ENCODE data around the gene MADD. TPM values are rescaled to one million over a fixed set of nuclear protein-coding genes. Genes with fewer than 3 reads are reported as not detected.

MADD gene
- total and polyA plus RNA-seq, 8 donors: 13.6 to 131 (median 42.6) TPM

GRCh38 chr11:47257517-47258316, 12.2 kb upstream of the MADD start, which contains the start of gene NR1H3:
Gene NR1H3, plus strand, starts transcription at chr11:47257996. Its CDS starts 1,221 bp downstream, at chr11:47259217.
- WGBS, 5 donors: 4 to 23% (median 11%) methylated on average over 9 to 15 of the region's 15 CpGs
- H3K27ac ChIP-seq: peak within 1 kb of the TSS; percentile 79 to 90 (median 86)
- intact Hi-C loops (cut with DNase I; ENCODE audit: low total_unique reads): no loop called here
- no peaks in the 10 kb centered on the region for H3K9me3 ChIP-seq
- no peaks in the 10 kb centered on the region for H3K27me3 ChIP-seq
- H3K36me3 ChIP-seq: peaks cover 0 to 21% (median 15%) of the 10 kb centered on the region in 4 donors
- H3K4me1 ChIP-seq: peaks cover 50 to 67% (median 62%) of the 10 kb centered on the region in 4 donors
- DNase-seq: peak; percentile 79 to 88
- peak within 1 kb of the TSS; percentile 34 to 49 (median 38) for H3K4me3 ChIP-seq
- TF ChIP-seq CTCF (IDR thresholded peaks at IDR 0.05) (peak in 5 of 7 experiments; percentile 22 to 58 (median 42)), POLR2A (IDR thresholded peaks at IDR 0.05) (no peak), EP300 (IDR thresholded peaks at IDR 0.05) (no peak), POLR2AphosphoS5 (IDR thresholded peaks at IDR 0.05) (peak in 2 of 3 donors; percentile 24 to 40)

GRCh38 chr11:47258317-47258902, 11.5 kb upstream of the MADD start:
- no peaks in the 10 kb centered on the region for H3K27me3 ChIP-seq
- 32 to 55% (median 39%) methylated on average over 11 of the region's 11 CpGs for WGBS, 5 donors
- peak overlapping the region; percentile 79 to 90 (median 86) for H3K27ac ChIP-seq
- intact Hi-C loops (cut with DNase I; ENCODE audit: low total_unique reads): no loop called here
- DNase-seq: no peak
- peaks cover 0 to 23% (median 16%) of the 10 kb centered on the region in 4 donors for H3K36me3 ChIP-seq
- peaks cover 50 to 65% (median 61%) of the 10 kb centered on the region in 4 donors for H3K4me1 ChIP-seq
- TF ChIP-seq POLR2AphosphoS5 (IDR thresholded peaks at IDR 0.05): no peak
- no peak for TF ChIP-seq EP300 (IDR thresholded peaks at IDR 0.05)
- TF ChIP-seq CTCF (IDR thresholded peaks at IDR 0.05): no peak
- no peaks in the 10 kb centered on the region for H3K9me3 ChIP-seq
- peak overlapping the region; percentile 34 to 49 (median 38) for H3K4me3 ChIP-seq

GRCh38 chr11:47259232-47259977, 10.5 kb upstream of the MADD start:
- no peak for TF ChIP-seq POLR2A (IDR thresholded peaks at IDR 0.05)
- peak in 2 of 3 donors; percentile 47 to 48 for TF ChIP-seq POLR2AphosphoS5 (IDR thresholded peaks at IDR 0.05)
- peak in 4 of 7 experiments; percentile 31 to 61 (median 58) for TF ChIP-seq CTCF (IDR thresholded peaks at IDR 0.05)
- peak overlapping the region in 2 of 4 donors; percentile 8 to 49 for H3K4me3 ChIP-seq
- peaks cover 0 to 23% (median 16%) of the 10 kb centered on the region in 4 donors for H3K36me3 ChIP-seq
- no peaks in the 10 kb centered on the region for H3K9me3 ChIP-seq
- 23 to 55% (median 26%) methylated on average over 7 to 10 of the region's 10 CpGs for WGBS, 5 donors
- intact Hi-C loops (cut with DNase I; ENCODE audit: low total_unique reads): no loop called here
- H3K4me1 ChIP-seq: peaks cover 43 to 63% (median 59%) of the 10 kb centered on the region in 4 donors
- H3K27me3 ChIP-seq: no peaks in the 10 kb centered on the region
- peak overlapping the region; percentile 78 to 90 (median 86) for H3K27ac ChIP-seq
- DNase-seq: peak; percentile 72 to 90

GRCh38 chr11:47260366-47260765, 9.6 kb upstream of the MADD start:
- no peaks in the 10 kb centered on the region for H3K27me3 ChIP-seq
- no peak for TF ChIP-seq EP300 (IDR thresholded peaks at IDR 0.05)
- no peak for TF ChIP-seq CTCF (IDR thresholded peaks at IDR 0.05)
- no peak for TF ChIP-seq POLR2AphosphoS5 (IDR thresholded peaks at IDR 0.05)
- no peak for TF ChIP-seq POLR2A (IDR thresholded peaks at IDR 0.05)
- no peak for DNase-seq
- no peak overlapping the region for H3K27ac ChIP-seq
- H3K36me3 ChIP-seq: peaks cover 0 to 23% (median 16%) of the 10 kb centered on the region in 4 donors
- no peaks in the 10 kb centered on the region for H3K9me3 ChIP-seq
- WGBS, 5 donors: 83 to 97% (median 93%) methylated on average over 17 to 19 of the region's 19 CpGs
- intact Hi-C loops (cut with DNase I; ENCODE audit: low total_unique reads): loop anchor here (10.0 kb wide), 1 partner anchor 76 kb away; the partner anchor contains the start of gene PACSIN3
- H3K4me1 ChIP-seq: peaks cover 43 to 63% (median 58%) of the 10 kb centered on the region in 4 donors
- no peak overlapping the region for H3K4me3 ChIP-seq

All from stomach (tissue), 9 donors.